Hepatocyte (in vitro differentiated cells): ENCODE measurements around the gene SVIL. TPM values are rescaled to one million over a fixed set of nuclear protein-coding genes. Genes with fewer than 3 reads are reported as not detected.

Source experiments
- DNase-seq: peaks from one replicate; pipeline ENCODE4 v3.0.0-alpha.2; 2016; ENCODE audit warnings: low spot score
- H2AFZ ChIP-seq: fragments of 200-600 bp; sonication (generic); 2 replicates; pipeline ENCODE4 v1.6.0; 2016; ENCODE audit warnings: antibody characterized with exemption, mild to moderate bottlenecking
- H3K27ac ChIP-seq: fragments of 200-600 bp; sonication (generic); 2 replicates; pipeline ENCODE4 v1.5.1; 2016; ENCODE audit warnings: mild to moderate bottlenecking
- H3K27me3 ChIP-seq: fragments of 200-600 bp; sonication (generic); 2 replicates; pipeline ENCODE4 v1.6.1; 2016
- H3K36me3 ChIP-seq: fragments of 200-600 bp; sonication (generic); replicated peaks from 2 replicates; pipeline ENCODE4 v1.5.1; 2016; ENCODE audit warnings: low read depth; ENCODE audit not compliant: insufficient read depth
- H3K4me1 ChIP-seq: fragments of 200-600 bp; sonication (generic); 2 replicates; pipeline ENCODE4 v1.5.1; 2016; ENCODE audit warnings: mild to moderate bottlenecking, moderate library complexity; ENCODE audit not compliant: insufficient read depth
- H3K4me2 ChIP-seq: fragments of 200-600 bp; sonication (generic); 2 replicates; pipeline ENCODE4 v1.6.0; 2016
- H3K4me3 ChIP-seq: fragments of 200-600 bp; sonication (generic); 2 replicates; pipeline ENCODE4 v1.5.1; 2016; ENCODE audit warnings: mild to moderate bottlenecking
- H3K79me2 ChIP-seq: fragments of 200-600 bp; sonication (generic); 2 replicates; pipeline ENCODE4 v1.6.0; 2017; ENCODE audit warnings: mild to moderate bottlenecking
- H3K9me2 ChIP-seq: fragments of 200-600 bp; sonication (generic); replicated peaks from 2 replicates; pipeline ENCODE4 v1.6.0; 2017; ENCODE audit warnings: mild to moderate bottlenecking; ENCODE audit not compliant: insufficient read depth
- H3K9me3 ChIP-seq: fragments of 200-600 bp; sonication (generic); 2 replicates; pipeline ENCODE4 v1.5.1; 2016; ENCODE audit warnings: low read depth, mild to moderate bottlenecking
- H4K20me1 ChIP-seq: fragments of 200-600 bp; sonication (generic); 2 replicates; pipeline ENCODE4 v1.6.0; 2016; ENCODE audit warnings: mild to moderate bottlenecking; ENCODE audit not compliant: insufficient read depth, poor library complexity, severe bottlenecking
- CTCF ChIP-seq: fragments of 200-600 bp; sonication (generic); IDR thresholded peaks from 2 replicates; pipeline ENCODE4 v1.5.1; 2016; ENCODE audit warnings: antibody characterized with exemption, mild to moderate bottlenecking; ENCODE audit not compliant: poor library complexity
- EZH2 ChIP-seq: fragments of 200-600 bp; sonication (generic); IDR thresholded peaks from 2 replicates; pipeline ENCODE4 v1.6.1; 2016; ENCODE audit warnings: antibody characterized with exemption, mild to moderate bottlenecking, borderline replicate concordance
- EZH2phosphoT487 ChIP-seq: fragments of 200-600 bp; sonication (generic); IDR thresholded peaks from one replicate; pipeline ENCODE4 v1.6.1; 2018; ENCODE audit warnings: antibody characterized with exemption, mild to moderate bottlenecking, low read depth, moderate library complexity; ENCODE audit not compliant: unreplicated experiment, severe bottlenecking
- WGBS: methylation state at CpG from one replicate; pipeline ENCODE4 v1.1.6; 2016; ENCODE audit warnings: low lambda C conversion rate; ENCODE audit errors: missing lambda C conversion rate; 5-methylcytosine and 5-hydroxymethylcytosine counted together
- polyA plus RNA-seq: library from polyadenylated mRNA; unstranded; fragments of >200 nt; fragmentation: Nextera tagmentation; extraction: Ambion mirVana; gene quantifications from 2 replicates; pipeline ENCODE4 v1.2.1, GENCODE V29; 2016
- total RNA-seq: library from RNA; depleted of rRNA; stranded (reverse); fragments of >200 nt; gene quantifications from 2 replicates; pipeline ENCODE4 v1.2.3, GENCODE V29; 2014

The SVIL gene
- total and polyA plus RNA-seq, 2 experiments from 2014 or later = 24.3 to 36.5 TPM

DNA sequence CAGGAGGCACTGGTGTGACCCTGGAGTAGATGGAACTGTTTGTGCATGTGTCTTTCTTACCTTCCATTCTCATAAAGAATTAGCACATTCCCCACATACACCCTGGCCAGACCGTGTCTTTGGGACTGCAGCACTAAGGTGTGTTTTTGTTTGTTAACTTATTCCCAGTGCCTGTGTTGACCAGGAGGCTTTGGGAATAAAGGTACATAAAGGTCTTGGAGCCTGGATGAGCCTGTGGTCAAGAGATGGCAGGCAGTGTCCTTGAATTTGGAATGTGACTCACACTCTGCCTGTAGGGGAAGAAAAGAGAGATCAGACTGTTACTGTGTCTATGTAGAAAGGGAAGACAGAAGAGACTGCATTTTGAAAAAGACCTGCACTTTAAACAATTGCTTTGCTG, 208.4 kb downstream of the SVIL start:
- Histone ChIP-seq H3K9me3 (no peaks in the 10 kb centered on the region), H3K36me3 (no peaks in the 10 kb centered on the region), H3K4me2 (no peak overlapping the region), H3K4me1 (peaks cover 5% of the 10 kb centered on the region), H3K27ac (no peak overlapping the region), H3K9me2 (no peaks in the 10 kb centered on the region), H2AFZ (no peak overlapping the region), H3K27me3 (no peaks in the 10 kb centered on the region), H3K79me2 (no peaks in the 10 kb centered on the region), H3K4me3 (no peak overlapping the region), H4K20me1 (no peaks in the 10 kb centered on the region)
- WGBS = 68% methylated on average over 1 of the region's 1 CpG
- no peak for DNase-seq
- no peak for TF ChIP-seq EZH2
- no peak for TF ChIP-seq EZH2phosphoT487
- TF ChIP-seq CTCF = no peak

- no peak overlapping the region for H2AFZ ChIP-seq
- no peaks in the 10 kb centered on the region for H3K79me2 ChIP-seq
- H3K4me3 ChIP-seq = no peak overlapping the region
- H3K9me3 ChIP-seq = no peaks in the 10 kb centered on the region
- H3K4me2 ChIP-seq = no peak overlapping the region
- H3K27me3 ChIP-seq = no peaks in the 10 kb centered on the region
- TF ChIP-seq EZH2 (no peak), EZH2phosphoT487 (no peak), CTCF (no peak)
- H3K9me2 ChIP-seq = no peaks in the 10 kb centered on the region
- H3K36me3 ChIP-seq = no peaks in the 10 kb centered on the region
- no peaks in the 10 kb centered on the region for H4K20me1 ChIP-seq
- H3K4me1 ChIP-seq = peaks cover 5% of the 10 kb centered on the region
- no peak overlapping the region for H3K27ac ChIP-seq
- DNase-seq = no peak
- whole genome bisulfite sequencing = 95% methylated on average over 3 of the region's 3 CpGs
These were observed 210.8 kb downstream of the SVIL start for GRCh38 chr10:29424017-29424416.

GRCh38 chr10:29420744-29421143, 214.0 kb downstream of the SVIL start:
- DNase-seq = no peak
- H3K4me2 ChIP-seq = no peak overlapping the region
- H3K4me3 ChIP-seq = no peak overlapping the region
- 97% methylated on average over 4 of the region's 4 CpGs for WGBS
- no peaks in the 10 kb centered on the region for H3K79me2 ChIP-seq
- no peaks in the 10 kb centered on the region for H3K27me3 ChIP-seq
- no peak for TF ChIP-seq EZH2
- no peak for TF ChIP-seq CTCF
- no peak for TF ChIP-seq EZH2phosphoT487
- H3K4me1 ChIP-seq = peaks cover 5% of the 10 kb centered on the region
- no peak overlapping the region for H3K27ac ChIP-seq
- no peaks in the 10 kb centered on the region for H3K36me3 ChIP-seq
- H2AFZ ChIP-seq = no peak overlapping the region
- no peaks in the 10 kb centered on the region for H4K20me1 ChIP-seq
- H3K9me2 ChIP-seq = no peaks in the 10 kb centered on the region
- no peaks in the 10 kb centered on the region for H3K9me3 ChIP-seq

DNA sequence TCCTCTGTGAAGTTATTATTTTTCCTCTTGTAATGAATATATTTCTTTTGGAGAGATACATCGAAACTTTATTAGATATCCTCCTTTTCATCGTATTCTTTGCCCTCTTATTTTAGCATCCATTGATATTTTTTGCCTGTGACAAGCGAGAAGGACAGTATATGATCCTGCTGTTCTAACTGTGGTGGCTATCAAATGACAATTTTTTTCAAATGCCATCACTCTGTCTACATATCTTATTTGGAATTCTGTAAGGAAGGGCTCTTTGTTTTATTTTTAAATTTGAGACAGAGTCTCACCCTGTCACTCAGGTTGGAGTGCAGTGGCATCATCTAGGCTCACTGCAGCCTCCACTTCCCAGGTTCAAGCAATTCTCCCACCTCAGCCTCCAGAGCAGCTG, 217.4 kb downstream of the SVIL start:
- Histone ChIP-seq H3K27ac (no peak overlapping the region), H4K20me1 (no peaks in the 10 kb centered on the region), H3K27me3 (no peaks in the 10 kb centered on the region), H3K4me1 (no peaks in the 10 kb centered on the region), H3K9me3 (no peaks in the 10 kb centered on the region), H3K4me3 (no peak overlapping the region), H3K9me2 (no peaks in the 10 kb centered on the region), H3K36me3 (no peaks in the 10 kb centered on the region), H2AFZ (no peak overlapping the region), H3K79me2 (no peaks in the 10 kb centered on the region), H3K4me2 (no peak overlapping the region)
- 92% methylated on average over 3 of the region's 3 CpGs for WGBS
- no peak for DNase-seq
- TF ChIP-seq EZH2phosphoT487 = no peak
- no peak for TF ChIP-seq EZH2
- TF ChIP-seq CTCF = no peak
